Umbilical cord (tissue), 2 donors: Measurements from ENCODE around the gene AUP1. TPM values are rescaled to one million over a fixed set of nuclear protein-coding genes. Genes with fewer than 3 reads are reported as not detected.

ENCODE experiments used
- DNase-seq: peaks from one replicate; pipeline ENCODE4 v3.0.0-alpha.2; 2015; ENCODE audit warnings: low spot score
- total RNA-seq: library from RNA; depleted of rRNA; stranded (reverse); fragments of >200 nt; gene quantifications from one replicate; pipeline ENCODE4 v1.2.3, GENCODE V29; 2014; ENCODE audit warnings: low replicate concordance; ENCODE audit not compliant: insufficient read depth

AUP1 gene
- total RNA-seq, 1 donor from 2014 or later: 41.9 TPM

GRCh38 chr2:74558284-74559230, 29.1 kb upstream of the AUP1 start:
- DNase-seq: no peak

- no peak for DNase-seq
Measured at GRCh38 chr2:74556831-74557370, 27.4 kb upstream of the AUP1 start.

- no peak for DNase-seq
Measured at GRCh38 chr2:74556159-74556558, 26.7 kb upstream of the AUP1 start.

GRCh38 chr2:74555610-74556103, 26.2 kb upstream of the AUP1 start:
- DNase-seq: no peak

- no peak for DNase-seq
Measured at GRCh38 chr2:74554820-74555531, 25.5 kb upstream of the AUP1 start.

- DNase-seq: peak; percentile 96
Measured at GRCh38 chr2:74553892-74554819, 24.6 kb upstream of the AUP1 start, which contains the start of the genes DOK1 and LOXL3. Gene DOK1, plus strand, starts transcription at chr2:74554720. Its CDS starts 35 bp downstream, at chr2:74554755. Gene LOXL3, minus strand, starts transcription at chr2:74553942. Its CDS starts 1,308 bp downstream, at chr2:74552634.

GRCh38 chr2:74552914-74553811, 23.7 kb upstream of the AUP1 start:
- peak; percentile 69 for DNase-seq

GRCh38 chr2:74551942-74552913, 22.7 kb upstream of the AUP1 start:
- DNase-seq: no peak

- no peak for DNase-seq
Measured at GRCh38 chr2:74551530-74551929, 22.0 kb upstream of the AUP1 start.

- DNase-seq: no peak
Measured at GRCh38 chr2:74550231-74550630, 20.7 kb upstream of the AUP1 start.

GRCh38 chr2:74548900-74549826, 19.7 kb upstream of the AUP1 start:
- peak; percentile 75 for DNase-seq

- no peak for DNase-seq
Measured at GRCh38 chr2:74548285-74548899, 18.9 kb upstream of the AUP1 start.

GRCh38 chr2:74546004-74546403, 16.5 kb upstream of the AUP1 start:
- DNase-seq: no peak

GRCh38 chr2:74544634-74545033, 15.1 kb upstream of the AUP1 start:
- DNase-seq: no peak

GRCh38 chr2:74542978-74543377, 13.5 kb upstream of the AUP1 start:
- no peak for DNase-seq

GRCh38 chr2:74540291-74540690, 10.8 kb upstream of the AUP1 start:
- no peak for DNase-seq

- DNase-seq: no peak
Measured at GRCh38 chr2:74538881-74539339, 9.4 kb upstream of the AUP1 start.
